ENCODE measurements around the gene SHISA6. TPM values are rescaled to one million over a fixed set of nuclear protein-coding genes. Genes with fewer than 3 reads are reported as not detected.

SHISA6 gene
- total and polyA plus RNA-seq, 7 donors = 0.22 to 1.8 (median 0.40) TPM

DNA sequence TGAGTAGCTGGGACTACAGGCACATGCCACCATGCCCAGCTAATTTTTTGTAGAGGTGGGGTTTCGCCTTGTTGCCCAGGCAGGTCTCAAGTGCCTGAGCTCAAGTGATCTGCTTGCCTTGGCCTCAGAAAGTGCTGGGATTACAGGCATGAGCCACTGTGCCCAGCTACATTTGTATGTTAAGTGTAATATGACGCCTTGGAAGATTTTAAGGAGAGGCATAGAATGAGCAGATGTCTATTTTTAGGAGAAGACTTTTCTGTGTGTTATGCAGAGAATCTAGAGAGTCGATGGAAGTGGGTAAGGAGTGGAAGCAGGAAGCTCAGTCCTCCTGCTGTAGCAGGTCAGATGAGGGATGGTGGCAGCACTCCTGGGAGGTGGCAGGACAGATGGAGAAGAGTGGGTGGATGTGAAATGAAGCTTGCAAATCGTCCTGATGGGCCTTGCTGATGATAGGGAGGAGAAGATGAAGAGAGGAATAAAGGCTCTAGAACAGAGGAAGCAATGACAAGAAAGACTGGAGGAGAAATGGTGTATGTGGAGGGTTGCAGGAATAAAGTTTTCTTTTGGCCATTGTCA is 125.3 kb downstream of the SHISA6 start:
- ATAC-seq (no peak), DNase-seq (no peak)
- Histone ChIP-seq H3K27me3 (ENCODE audit: insufficient read depth in 3 of 3, low read length in 2 of 3) (no peaks in the 10 kb centered on the region), H3K27ac (no peak overlapping the region), H3K4me1 (no peaks in the 10 kb centered on the region), H3K9me3 (no peaks in the 10 kb centered on the region), H3K36me3 (ENCODE audit: insufficient read depth in 1 of 2, low read depth in 1 of 2) (no peaks in the 10 kb centered on the region), H3K4me3 (no peak overlapping the region)
- 35 to 40% (median 39%) methylated on average over 4 of the region's 4 CpGs for WGBS, 3 donors
- intact Hi-C loops (cut with DNase I) = no loop called here
- TF ChIP-seq CTCF (IDR thresholded peaks at IDR 0.05) = no peak

DNA sequence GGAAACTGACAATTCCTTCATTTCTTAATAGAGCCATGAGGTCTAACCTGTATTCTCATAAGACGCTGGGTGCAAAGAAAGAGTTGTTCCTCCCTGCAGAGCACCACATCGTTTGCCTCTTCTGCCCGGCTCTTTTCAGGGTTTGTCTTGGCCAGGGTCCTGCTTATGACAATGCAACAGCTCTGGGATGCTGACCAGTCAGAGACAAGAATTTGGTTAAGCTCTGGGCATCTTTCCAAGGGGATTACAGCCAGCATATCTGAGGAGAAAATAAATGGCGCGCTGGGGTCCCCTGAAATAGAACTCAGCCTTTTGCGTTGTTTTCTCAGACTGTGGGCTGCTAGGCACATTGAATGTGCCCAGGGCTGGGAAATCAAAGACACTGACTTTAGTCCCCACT is 128.6 kb downstream of the SHISA6 start:
- intact Hi-C loops (cut with DNase I) = no loop called here
- TF ChIP-seq CTCF (IDR thresholded peaks at IDR 0.05) = no peak
- Histone ChIP-seq H3K9me3 (peaks cover 4% of the 10 kb centered on the region), H3K27ac (no peak overlapping the region), H3K27me3 (ENCODE audit: insufficient read depth in 3 of 3, low read length in 2 of 3) (no peaks in the 10 kb centered on the region), H3K36me3 (ENCODE audit: insufficient read depth in 1 of 2, low read depth in 1 of 2) (no peaks in the 10 kb centered on the region), H3K4me3 (no peak overlapping the region), H3K4me1 (no peaks in the 10 kb centered on the region)
- ATAC-seq (no peak), DNase-seq (no peak)
- 42 to 45% (median 44%) methylated on average over 6 of the region's 6 CpGs for WGBS, 3 donors

DNA sequence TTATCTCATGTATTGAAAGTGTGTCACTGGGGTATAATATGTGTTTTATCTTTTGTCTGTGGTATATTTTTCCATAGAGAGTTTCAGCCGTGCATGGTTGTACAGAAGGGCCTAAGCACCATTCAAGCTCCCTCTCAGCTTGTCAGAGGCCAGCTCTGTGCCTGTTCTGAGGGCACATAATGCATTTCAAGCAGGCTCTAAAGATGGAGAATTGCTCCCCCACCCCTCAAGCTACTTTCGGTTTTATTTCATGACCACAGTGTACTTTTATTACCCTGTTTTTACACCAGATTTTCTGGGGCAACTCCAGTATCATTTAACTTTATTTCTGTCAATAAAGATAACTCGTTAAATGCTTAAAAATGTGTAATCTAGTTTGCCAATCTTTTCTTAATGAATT is 131.7 kb downstream of the SHISA6 start:
- WGBS, 3 donors = 51 to 61% (median 54%) methylated on average over 3 of the region's 3 CpGs
- no peak for ATAC-seq
- no peak for TF ChIP-seq CTCF (IDR thresholded peaks at IDR 0.05)
- Histone ChIP-seq H3K27me3 (ENCODE audit: insufficient read depth in 3 of 3, low read length in 2 of 3) (no peaks in the 10 kb centered on the region), H3K9me3 (peaks cover 4% of the 10 kb centered on the region), H3K36me3 (ENCODE audit: insufficient read depth in 1 of 2, low read depth in 1 of 2) (no peaks in the 10 kb centered on the region), H3K4me1 (no peaks in the 10 kb centered on the region), H3K27ac (no peak overlapping the region), H3K4me3 (no peak overlapping the region)
- no peak for DNase-seq
- intact Hi-C loops (cut with DNase I) = no loop called here

DNA sequence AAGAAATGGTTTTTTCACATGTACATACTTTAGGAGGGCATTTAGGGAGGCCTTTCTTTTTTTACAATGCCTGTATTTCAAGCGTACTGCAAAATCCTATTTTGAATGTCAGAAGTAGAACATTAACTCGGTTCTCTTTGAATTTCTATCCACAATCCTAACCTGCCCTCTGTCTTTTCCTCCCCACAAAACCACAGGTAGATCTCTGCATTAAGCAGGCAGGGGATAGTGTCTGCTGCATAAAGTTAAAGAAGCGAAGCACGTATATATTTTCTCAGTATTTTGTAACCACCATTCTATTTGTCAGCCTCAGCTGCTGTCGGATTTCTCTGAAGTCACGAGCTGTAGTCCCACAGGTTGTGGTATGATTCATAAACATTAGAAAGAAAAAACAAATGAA is 137.5 kb downstream of the SHISA6 start:
- H3K27ac ChIP-seq = no peak overlapping the region
- DNase-seq = no peak
- intact Hi-C loops (cut with DNase I) = no loop called here
- no peak overlapping the region for H3K4me3 ChIP-seq
- H3K4me1 ChIP-seq = no peaks in the 10 kb centered on the region
- 81 to 88% (median 85%) methylated on average over 6 of the region's 6 CpGs for WGBS, 3 donors
- no peak for TF ChIP-seq CTCF (IDR thresholded peaks at IDR 0.05)
- H3K27me3 ChIP-seq (ENCODE audit: insufficient read depth in 3 of 3, low read length in 2 of 3) = no peaks in the 10 kb centered on the region
- ATAC-seq = no peak
- no peaks in the 10 kb centered on the region for H3K36me3 ChIP-seq (ENCODE audit: insufficient read depth in 1 of 2, low read depth in 1 of 2)
- no peaks in the 10 kb centered on the region for H3K9me3 ChIP-seq

DNA sequence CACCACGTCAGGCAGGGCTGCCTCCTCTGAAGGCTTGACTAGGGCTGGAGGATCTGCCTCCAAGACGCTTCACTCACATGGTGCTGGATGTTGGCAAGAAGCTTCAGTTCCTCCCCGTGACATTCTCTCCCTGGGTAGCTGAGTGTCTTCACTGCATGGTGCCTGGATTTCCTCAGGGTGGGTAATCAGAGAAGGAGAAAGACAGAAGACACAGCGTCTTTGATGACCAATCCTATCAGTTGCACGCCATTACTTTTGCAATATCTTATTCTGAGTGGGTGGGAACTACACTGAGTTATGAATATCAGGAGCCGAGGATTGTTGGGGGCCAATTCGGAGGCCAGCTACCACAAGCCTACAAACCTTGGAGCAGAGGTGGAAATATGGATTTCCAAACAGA is 139.7 kb downstream of the SHISA6 start:
- no peaks in the 10 kb centered on the region for H3K27me3 ChIP-seq (ENCODE audit: insufficient read depth in 3 of 3, low read length in 2 of 3)
- 76 to 83% (median 81%) methylated on average over 7 of the region's 7 CpGs for WGBS, 3 donors
- H3K4me1 ChIP-seq = no peaks in the 10 kb centered on the region
- TF ChIP-seq CTCF (IDR thresholded peaks at IDR 0.05) = no peak
- no peaks in the 10 kb centered on the region for H3K9me3 ChIP-seq
- no peaks in the 10 kb centered on the region for H3K36me3 ChIP-seq (ENCODE audit: insufficient read depth in 1 of 2, low read depth in 1 of 2)
- intact Hi-C loops (cut with DNase I) = no loop called here
- no peak overlapping the region for H3K4me3 ChIP-seq
- no peak for ATAC-seq
- DNase-seq = no peak
- H3K27ac ChIP-seq = no peak overlapping the region
